GM18499 (cell line): ENCODE results near the gene GRIK2.
"Not testable (repeated sequence)": the region's sequence is repeated elsewhere in the genome, so short reads cannot be mapped to it uniquely, and the experiment has no call there.

Experiments
- ATAC-seq: cut with Tn5 transposase; IDR thresholded peaks from one replicate; pipeline ENCODE4 v1.9.1; 2021; ENCODE audit warnings: moderate number of reproducible peaks; ENCODE audit not compliant: insufficient read depth, unreplicated experiment

Gene GRIK2

GRCh38 chr6:101393251-101393828 is at the start of gene GRIK2:
Gene GRIK2, plus strand, starts transcription at chr6:101393708.
- ATAC-seq: no peak

- ATAC-seq: no peak
These were observed 48.6 kb upstream of the GRIK2 start for GRCh38 chr6:101344885-101345284.

DNA sequence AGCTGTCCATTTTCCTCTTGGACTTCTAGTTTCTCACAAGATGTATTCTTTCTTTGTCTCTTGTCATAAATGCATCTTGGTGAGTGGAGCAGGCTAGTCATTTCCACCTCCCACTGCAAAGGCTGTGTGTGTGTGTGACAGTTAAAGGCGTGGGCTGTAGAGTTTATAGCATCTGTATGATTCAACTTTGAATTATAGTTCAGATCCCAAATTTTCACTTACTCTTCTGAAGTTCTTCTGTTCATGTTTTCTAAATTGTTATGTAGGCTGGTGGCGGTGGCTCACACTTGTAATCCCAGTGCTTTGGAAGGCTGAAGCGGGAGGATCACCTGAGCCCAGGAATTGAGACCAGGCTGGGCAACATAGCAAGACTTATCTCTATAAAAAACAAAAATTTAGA is 44.7 kb upstream of the GRIK2 start:
- no peak for ATAC-seq

GRCh38 chr6:101350631-101351030 is 42.9 kb upstream of the GRIK2 start:
- ATAC-seq: not testable (repeated sequence)

GRCh38 chr6:101351173-101351572 is 42.3 kb upstream of the GRIK2 start:
- ATAC-seq: no peak

- ATAC-seq: no peak
These were observed 41.2 kb upstream of the GRIK2 start for GRCh38 chr6:101352316-101352715.

DNA sequence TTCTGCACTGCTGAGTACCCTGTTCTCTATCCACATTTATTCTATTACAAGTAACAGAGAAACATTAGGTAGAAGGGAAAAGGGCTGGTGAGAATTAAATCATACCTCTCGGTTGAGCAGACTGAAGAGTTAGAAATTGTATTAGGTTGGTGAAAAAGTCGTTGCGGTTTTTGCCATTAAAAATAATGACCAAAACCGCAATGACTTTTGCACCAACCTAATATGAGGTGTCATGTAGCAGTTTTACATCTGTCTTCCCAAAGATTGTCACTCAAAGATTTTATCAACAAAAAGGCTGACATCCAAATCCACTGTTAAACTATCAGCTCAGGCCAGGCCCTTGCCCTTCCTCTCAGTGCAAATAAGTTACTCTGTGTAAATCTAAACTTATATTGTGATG is 28.3 kb upstream of the GRIK2 start:
- no peak for ATAC-seq

DNA sequence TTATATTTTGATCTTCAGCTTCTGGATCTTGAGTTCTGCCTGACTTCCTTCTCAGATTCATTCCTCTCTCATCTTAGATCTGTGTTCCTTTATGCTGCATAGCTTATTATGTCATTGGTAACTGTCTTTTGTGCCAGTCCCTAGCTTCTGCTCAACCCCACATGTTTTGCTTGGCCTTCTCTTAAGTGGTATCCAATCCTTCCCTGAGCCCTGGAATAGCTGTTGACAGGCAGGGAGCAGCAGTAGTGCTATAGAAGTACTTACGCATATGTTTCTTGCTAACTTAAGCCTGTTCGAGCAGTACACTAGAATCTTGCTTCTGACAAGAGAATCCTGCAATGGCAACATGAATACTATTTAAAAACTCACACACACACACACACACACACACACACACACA is 13.6 kb upstream of the GRIK2 start:
- no peak for ATAC-seq

- no peak for ATAC-seq
These were observed 12.4 kb upstream of the GRIK2 start for GRCh38 chr6:101380897-101381630.

- ATAC-seq: not testable (repeated sequence)
These were observed 9.8 kb upstream of the GRIK2 start for GRCh38 chr6:101383747-101384146.

GRCh38 chr6:101386982-101387381 is 6.5 kb upstream of the GRIK2 start:
- no peak for ATAC-seq

GRCh38 chr6:101391772-101392585 is 1.5 kb upstream of the GRIK2 start:
- ATAC-seq: no peak

GRCh38 chr6:101392586-101393230 is 800 bp upstream of the GRIK2 start:
- no peak for ATAC-seq

DNA sequence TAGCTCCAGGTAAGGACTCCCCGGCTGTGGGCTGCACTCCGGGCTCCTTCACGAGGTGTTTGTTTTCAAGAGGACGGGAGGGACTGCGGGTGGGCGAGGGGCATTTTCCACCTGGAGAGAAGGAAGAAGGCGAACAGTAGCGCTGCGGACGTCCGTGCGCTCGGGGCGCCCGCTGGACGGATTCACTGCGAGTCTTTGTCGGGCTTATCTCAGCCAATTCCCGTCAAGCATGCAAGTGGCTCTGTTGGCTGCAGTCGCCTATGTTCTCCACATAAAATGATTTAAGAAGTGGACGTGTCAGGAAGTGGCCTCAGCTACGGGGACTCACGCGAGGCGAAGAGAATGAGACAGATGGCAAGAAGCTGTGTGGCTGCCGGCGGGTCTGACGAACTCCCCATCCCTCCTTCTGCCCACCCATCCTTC is 332 bp downstream of the GRIK2 start:
- ATAC-seq: no peak

DNA sequence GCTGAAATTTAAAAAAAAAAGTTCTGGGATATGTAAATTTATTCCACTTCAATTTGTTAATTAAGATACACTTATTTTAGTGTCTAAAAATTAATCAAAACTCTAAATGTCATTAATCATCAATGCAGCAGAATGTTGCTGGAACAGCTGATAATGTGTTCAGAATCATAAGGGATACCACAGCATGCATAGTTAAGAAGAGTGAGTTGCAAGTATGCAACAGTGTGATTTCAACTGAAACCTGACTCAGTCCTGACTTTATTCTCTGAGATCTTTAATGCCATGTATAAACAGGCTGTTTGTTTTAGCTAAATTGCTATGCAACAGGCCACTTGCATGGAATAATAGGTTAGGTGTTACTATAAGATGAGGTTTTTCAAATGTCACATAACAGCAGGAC is 1.4 kb downstream of the GRIK2 start:
- ATAC-seq: no peak

DNA sequence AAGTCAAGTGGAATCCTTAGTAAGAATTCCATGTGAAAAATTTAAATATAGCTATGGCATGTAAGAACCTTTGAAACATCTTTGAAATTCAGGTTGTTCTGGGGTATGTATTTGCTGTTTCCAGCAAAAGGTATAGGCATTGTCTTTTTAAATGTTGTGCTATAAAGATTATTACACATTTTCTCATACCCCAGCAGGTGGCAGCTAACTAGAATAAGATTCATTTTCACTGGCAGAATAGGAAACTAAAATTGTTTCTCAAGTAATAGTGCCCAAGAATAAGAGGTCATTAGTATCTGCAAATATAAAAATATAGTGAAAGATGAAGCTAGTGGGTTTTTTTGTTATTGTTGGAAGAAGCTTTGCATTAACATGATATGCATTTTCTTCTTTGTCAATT is 1.8 kb downstream of the GRIK2 start:
- ATAC-seq: no peak

DNA sequence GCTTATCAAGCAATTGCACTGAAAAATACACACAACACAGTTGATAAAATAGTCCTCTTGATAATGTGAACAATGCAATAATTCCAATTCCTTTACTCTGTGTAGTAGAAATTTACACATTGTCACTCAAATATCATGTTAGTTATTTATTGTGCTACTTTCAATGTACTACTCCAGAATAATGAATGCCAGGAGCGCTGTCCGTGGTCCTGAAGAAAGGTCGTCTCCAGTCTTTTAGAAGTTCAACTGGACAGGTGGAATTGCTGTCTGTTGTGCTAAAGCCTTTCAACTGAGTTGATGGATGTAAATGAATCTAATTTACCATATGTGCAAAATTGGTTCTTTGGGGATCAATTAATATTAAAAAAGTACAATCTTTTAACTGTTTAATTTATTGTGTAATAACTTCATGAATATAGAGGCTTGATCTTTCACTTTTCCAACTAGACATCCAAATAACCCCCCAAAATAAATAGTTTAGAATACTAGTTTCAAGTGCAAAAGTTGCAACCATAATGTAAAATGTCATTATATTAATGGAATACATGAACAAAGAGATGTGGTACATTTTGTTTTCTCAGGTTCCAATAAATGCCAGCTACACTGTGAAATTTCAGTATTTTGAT is 3.2 kb downstream of the GRIK2 start:
- no peak for ATAC-seq

DNA sequence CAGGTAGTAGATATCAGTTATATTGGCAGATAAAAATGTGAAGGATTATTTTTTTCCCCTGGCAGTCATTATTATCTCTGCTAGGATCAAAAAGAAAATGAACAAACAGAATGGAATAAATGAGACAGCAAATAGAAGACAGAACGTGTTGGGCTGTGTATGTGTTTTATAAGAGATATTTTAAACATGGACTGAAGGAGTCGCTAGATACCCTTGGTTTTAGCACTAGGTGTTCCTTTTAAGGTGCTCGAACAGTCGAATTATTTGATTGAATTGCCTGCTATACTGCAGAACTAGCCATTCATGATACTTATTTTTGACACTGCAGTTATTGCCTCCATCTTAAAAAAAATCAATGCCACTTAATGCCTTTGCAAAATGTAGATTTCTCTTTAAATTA is 3.7 kb downstream of the GRIK2 start:
- no peak for ATAC-seq

GRCh38 chr6:101398716-101399615 is 5.5 kb downstream of the GRIK2 start:
- ATAC-seq: no peak
